GM12873 (cell line): ENCODE measurements around the gene MYO16.

ENCODE experiments used
- CTCF ChIP-seq: IDR thresholded peaks from 2 replicates; pipeline ENCODE4 v1.5.1; 2012; ENCODE audit warnings: low read depth, mild to moderate bottlenecking, moderate library complexity, low read length, control low read depth; ENCODE audit not compliant: insufficient read depth; ENCODE audit errors: missing control alignments

Gene MYO16

DNA sequence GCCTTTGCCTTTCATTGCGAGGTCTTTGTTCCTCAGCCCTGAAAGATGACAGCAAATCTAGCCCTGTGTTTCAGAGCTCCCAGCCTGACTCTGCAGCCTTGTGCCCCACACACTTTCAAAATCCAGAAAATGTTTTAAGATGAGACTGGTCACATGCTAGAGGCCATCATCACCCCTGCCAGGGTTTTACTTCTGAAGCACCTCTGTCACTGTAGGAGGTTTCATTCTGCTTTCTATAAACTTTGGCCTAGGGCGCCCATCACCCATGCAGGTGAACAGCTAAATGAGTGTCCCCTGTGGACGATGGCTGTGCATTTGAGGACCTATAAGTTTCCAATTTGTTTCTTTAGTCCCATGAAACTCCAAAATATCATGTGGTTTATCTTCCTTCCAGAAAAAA lies 574.2 kb downstream of the MYO16 start:
- no peak for TF ChIP-seq CTCF

- TF ChIP-seq CTCF, result no peak
Observed at GRCh38 chr13:109204252-109204651, 574.8 kb downstream of the MYO16 start.

DNA sequence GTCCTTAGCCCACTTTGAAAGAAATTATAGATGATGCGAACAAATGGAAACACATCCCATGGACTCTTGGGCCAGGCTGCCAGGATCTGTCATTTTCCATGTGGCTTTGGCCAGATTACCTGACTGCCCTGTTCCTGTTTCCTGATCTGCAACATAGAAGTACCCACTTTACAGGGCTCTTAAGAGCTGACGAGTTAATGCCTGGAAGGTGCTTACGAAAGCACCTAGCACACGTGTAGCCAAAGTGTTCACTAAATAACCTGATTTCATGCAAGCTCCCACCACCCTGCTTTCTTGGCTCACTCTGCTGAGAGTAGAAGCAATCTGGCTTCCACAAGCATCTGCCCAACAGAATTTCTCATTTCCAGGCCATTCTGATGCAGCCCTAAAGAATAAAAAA lies 575.2 kb downstream of the MYO16 start:
- no peak for TF ChIP-seq CTCF

GRCh38 chr13:109205315-109205714 lies 575.9 kb downstream of the MYO16 start:
- TF ChIP-seq CTCF, result no peak

DNA sequence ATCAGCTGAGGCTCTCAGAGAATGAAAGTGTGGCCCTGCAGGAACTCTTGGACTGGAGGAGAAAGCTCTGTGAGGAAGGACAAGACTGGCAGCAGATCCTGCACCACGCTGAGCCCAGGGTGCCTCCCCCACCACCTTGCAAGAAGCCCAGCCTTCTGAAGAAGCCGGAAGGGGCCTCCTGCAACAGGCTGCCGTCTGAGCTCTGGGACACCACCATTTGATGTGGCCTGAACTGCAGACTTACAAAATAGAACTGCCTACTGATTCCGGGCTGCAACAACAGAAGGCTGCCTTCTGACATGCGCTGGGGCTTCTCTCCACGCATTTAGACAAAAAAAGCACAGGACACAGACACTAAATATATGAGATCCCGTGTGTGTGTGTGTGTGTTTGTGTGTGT lies 577.2 kb downstream of the MYO16 start:
- no peak for TF ChIP-seq CTCF

GRCh38 chr13:109207622-109208021 lies 578.2 kb downstream of the MYO16 start:
- no peak for TF ChIP-seq CTCF

GRCh38 chr13:109208522-109208921 lies 579.1 kb downstream of the MYO16 start:
- no peak for TF ChIP-seq CTCF
